ENCODE measurements around the gene PPP1R9B.

The PPP1R9B gene

GRCh38 chr17:50117202-50118051 lies 33.0 kb downstream of the PPP1R9B start:
- Histone ChIP-seq H3K79me2 (ENCODE audit: low read length) (no peaks in the 10 kb centered on the region), H3K36me3 (replicated peaks; ENCODE audit: low read depth, low read length) (no peaks in the 10 kb centered on the region), H3K27me3 (ENCODE audit: low read depth, low read length) (peaks cover 11% of the 10 kb centered on the region), H3K9me3 (ENCODE audit: insufficient read depth, low read length) (no peaks in the 10 kb centered on the region), H3K4me1 (ENCODE audit: low read length) (0 out of 2 replicates have a peak, but pooled peaks cover 6% of the 10 kb centered on the region), H3K9ac (ENCODE audit: low read length) (no peak overlapping the region), H3K4me2 (ENCODE audit: low read length) (no peak overlapping the region), H3K27ac (ENCODE audit: low read length) (no peak overlapping the region), H3K4me3 (ENCODE audit: low read length) (no peak overlapping the region), H2AFZ (ENCODE audit: low read depth, low read length) (no peak overlapping the region), H4K20me1 (ENCODE audit: insufficient read depth, low read length) (no peaks in the 10 kb centered on the region)
- TF ChIP-seq EZH2phosphoT487 (IDR thresholded peaks at IDR 0.05; ENCODE audit: low read depth): no peak
- TF ChIP-seq CTCF (IDR thresholded peaks at IDR 0.05; ENCODE audit: low read depth, low read length): no peak

- H3K36me3 ChIP-seq (replicated peaks; ENCODE audit: low read depth, low read length): no peaks in the 10 kb centered on the region
- TF ChIP-seq CTCF (IDR thresholded peaks at IDR 0.05; ENCODE audit: low read depth, low read length) (no peak), EZH2phosphoT487 (IDR thresholded peaks at IDR 0.05; ENCODE audit: low read depth) (no peak)
- H3K9me3 ChIP-seq (ENCODE audit: insufficient read depth, low read length): no peaks in the 10 kb centered on the region
- H3K79me2 ChIP-seq (ENCODE audit: low read length): no peaks in the 10 kb centered on the region
- H3K9ac ChIP-seq (ENCODE audit: low read length): no peak overlapping the region
- H3K4me1 ChIP-seq (ENCODE audit: low read length): 0 out of 2 replicates have a peak, but pooled peaks cover 6% of the 10 kb centered on the region
- no peak overlapping the region for H3K4me2 ChIP-seq (ENCODE audit: low read length)
- no peak overlapping the region for H3K4me3 ChIP-seq (ENCODE audit: low read length)
- H2AFZ ChIP-seq (ENCODE audit: low read depth, low read length): no peak overlapping the region
- peaks cover 5% of the 10 kb centered on the region for H3K27me3 ChIP-seq (ENCODE audit: low read depth, low read length)
- no peaks in the 10 kb centered on the region for H4K20me1 ChIP-seq (ENCODE audit: insufficient read depth, low read length)
- no peak overlapping the region for H3K27ac ChIP-seq (ENCODE audit: low read length)
Observed at GRCh38 chr17:50115756-50116155, 34.7 kb downstream of the PPP1R9B start.

- Histone ChIP-seq H3K36me3 (replicated peaks; ENCODE audit: low read depth, low read length) (no peaks in the 10 kb centered on the region), H3K9ac (ENCODE audit: low read length) (no peak overlapping the region), H3K27ac (ENCODE audit: low read length) (no peak overlapping the region), H3K4me2 (ENCODE audit: low read length) (no peak overlapping the region), H3K9me3 (ENCODE audit: insufficient read depth, low read length) (no peaks in the 10 kb centered on the region), H3K27me3 (ENCODE audit: low read depth, low read length) (peaks cover 3% of the 10 kb centered on the region), H3K4me3 (ENCODE audit: low read length) (no peak overlapping the region), H2AFZ (ENCODE audit: low read depth, low read length) (no peak overlapping the region), H3K4me1 (ENCODE audit: low read length) (0 out of 2 replicates have a peak, but pooled peaks cover 6% of the 10 kb centered on the region), H4K20me1 (ENCODE audit: insufficient read depth, low read length) (no peaks in the 10 kb centered on the region), H3K79me2 (ENCODE audit: low read length) (no peaks in the 10 kb centered on the region)
- TF ChIP-seq CTCF (IDR thresholded peaks at IDR 0.05; ENCODE audit: low read depth, low read length) (peak; percentile 87), EZH2phosphoT487 (IDR thresholded peaks at IDR 0.05; ENCODE audit: low read depth) (no peak)
Observed at GRCh38 chr17:50114849-50115357, 35.6 kb downstream of the PPP1R9B start.

GRCh38 chr17:50114401-50114800 lies 36.1 kb downstream of the PPP1R9B start:
- Histone ChIP-seq H3K4me2 (ENCODE audit: low read length) (no peak overlapping the region), H4K20me1 (ENCODE audit: insufficient read depth, low read length) (no peaks in the 10 kb centered on the region), H3K9me3 (ENCODE audit: insufficient read depth, low read length) (no peaks in the 10 kb centered on the region), H2AFZ (ENCODE audit: low read depth, low read length) (no peak overlapping the region), H3K27ac (ENCODE audit: low read length) (no peak overlapping the region), H3K9ac (ENCODE audit: low read length) (no peak overlapping the region), H3K4me1 (ENCODE audit: low read length) (0 out of 2 replicates have a peak, but pooled peaks cover 6% of the 10 kb centered on the region), H3K36me3 (replicated peaks; ENCODE audit: low read depth, low read length) (no peaks in the 10 kb centered on the region), H3K27me3 (ENCODE audit: low read depth, low read length) (no peaks in the 10 kb centered on the region), H3K4me3 (ENCODE audit: low read length) (no peak overlapping the region), H3K79me2 (ENCODE audit: low read length) (no peaks in the 10 kb centered on the region)
- no peak for TF ChIP-seq CTCF (IDR thresholded peaks at IDR 0.05; ENCODE audit: low read depth, low read length)
- no peak for TF ChIP-seq EZH2phosphoT487 (IDR thresholded peaks at IDR 0.05; ENCODE audit: low read depth)

All from OCI-LY3 (cell line).